ENCODE measurements around the gene IER3IP1. TPM values are rescaled to one million over a fixed set of nuclear protein-coding genes. Genes with fewer than 3 reads are reported as not detected.

The IER3IP1 gene
- total and polyA plus RNA-seq, 4 experiments from 2014 or later = 7.8 to 30.9 (median 13.2) TPM

GRCh38 chr18:47175283-47175897 lies 774 bp downstream of the IER3IP1 start:
- Histone ChIP-seq H3K4me3 (ENCODE audit: low read length in 2 of 2) (peak overlapping the region; percentile 63 to 86), H3K27me3 (ENCODE audit: insufficient read depth, low read length) (no peaks in the 10 kb centered on the region), H3K4me1 (ENCODE audit: insufficient read depth, low read length) (peaks cover 32% of the 10 kb centered on the region), H3K27ac (ENCODE audit: low read depth, low read length) (peak overlapping the region; percentile 62), H3K9me3 (ENCODE audit: control insufficient read depth in 1 of 2, low read length in 2 of 2) (no peaks in the 10 kb centered on the region), H3K36me3 (ENCODE audit: insufficient read depth, low read length) (no peaks in the 10 kb centered on the region)
- no peaks in the 10 kb centered on the region for H3K9me3 Mint-ChIP-seq
- DNase-seq = no peak
- POLR2A ChIA-PET (ENCODE audit: partially characterized antibody) = interaction anchor here (2.1 kb wide), 1 partner anchor 25 kb away, joined by 16 read pairs; the partner anchor contains the start of gene HDHD2
- no peak overlapping the region for H3K4me3 Mint-ChIP-seq
- intact Hi-C loops (cut with micrococcal nuclease) = no loop called here
- CTCF ChIA-PET (ENCODE audit: partially characterized antibody) = interaction anchor here (1.3 to 1.4 kb wide), 2 partner anchors 30 to 75 kb away, joined by 3 to 5 read pairs; no protein-coding TSS in a partner anchor
- peaks cover 0 to 4% of the 10 kb centered on the region in 2 donors for H3K36me3 Mint-ChIP-seq
- peak overlapping the region in 1 of 7 donors; percentile 90 for H3K27ac Mint-ChIP-seq
- no peaks in the 10 kb centered on the region for H3K27me3 Mint-ChIP-seq
- peaks cover 0 to 4% (median 2%) of the 10 kb centered on the region in 4 donors for H3K4me1 Mint-ChIP-seq

DNA sequence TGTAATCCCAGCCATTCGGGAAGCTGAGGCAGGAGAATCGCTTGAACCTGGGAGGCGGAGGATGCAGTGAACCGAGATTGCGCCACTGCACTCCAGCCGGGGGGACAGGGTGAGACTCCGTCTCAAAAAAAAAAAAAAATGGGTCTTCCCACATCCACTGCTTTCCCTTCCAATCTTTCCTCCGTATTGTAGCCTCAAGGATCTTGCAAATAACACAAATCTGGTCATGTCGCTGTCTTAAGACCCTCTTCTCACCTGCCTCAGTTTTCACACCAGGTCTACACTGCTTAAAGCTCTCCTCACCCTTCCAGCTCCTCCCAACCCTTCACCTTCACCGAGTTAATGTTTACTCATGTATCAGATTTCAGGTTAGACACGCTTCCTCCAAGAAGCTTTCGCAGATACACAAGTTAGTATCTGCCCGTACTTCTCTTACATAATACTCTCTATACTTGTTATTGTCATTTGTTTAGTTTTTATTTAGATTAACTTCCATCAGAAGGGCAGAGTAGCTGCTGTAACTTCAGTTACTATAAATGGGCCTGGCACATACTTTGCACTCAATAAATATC lies 1.5 kb downstream of the IER3IP1 start:
- no peaks in the 10 kb centered on the region for H3K36me3 ChIP-seq (ENCODE audit: insufficient read depth, low read length)
- Mint-ChIP-seq H3K36me3 (peaks cover 0 to 4% of the 10 kb centered on the region in 2 donors), H3K27ac (no peak overlapping the region), H3K9me3 (no peaks in the 10 kb centered on the region), H3K4me3 (no peak overlapping the region), H3K4me1 (peaks cover 5 to 10% (median 6%) of the 10 kb centered on the region in 4 donors), H3K27me3 (no peaks in the 10 kb centered on the region)
- CTCF ChIA-PET (ENCODE audit: partially characterized antibody) = interaction anchor here (1.3 to 1.4 kb wide), 2 partner anchors 30 to 75 kb away, joined by 3 to 5 read pairs; no protein-coding TSS in a partner anchor
- intact Hi-C loops (cut with micrococcal nuclease) = no loop called here
- POLR2A ChIA-PET (ENCODE audit: partially characterized antibody) = interaction anchor here (2.1 kb wide), 1 partner anchor 24 kb away, joined by 16 read pairs; the partner anchor contains the start of gene HDHD2
- H3K27me3 ChIP-seq (ENCODE audit: insufficient read depth, low read length) = no peaks in the 10 kb centered on the region
- no peak overlapping the region for H3K27ac ChIP-seq (ENCODE audit: low read depth, low read length)
- DNase-seq = no peak
- H3K4me3 ChIP-seq (ENCODE audit: low read length in 2 of 2) = peak overlapping the region; percentile 63 to 86
- no peaks in the 10 kb centered on the region for H3K9me3 ChIP-seq (ENCODE audit: control insufficient read depth in 1 of 2, low read length in 2 of 2)
- peaks cover 32% of the 10 kb centered on the region for H3K4me1 ChIP-seq (ENCODE audit: insufficient read depth, low read length)

DNA sequence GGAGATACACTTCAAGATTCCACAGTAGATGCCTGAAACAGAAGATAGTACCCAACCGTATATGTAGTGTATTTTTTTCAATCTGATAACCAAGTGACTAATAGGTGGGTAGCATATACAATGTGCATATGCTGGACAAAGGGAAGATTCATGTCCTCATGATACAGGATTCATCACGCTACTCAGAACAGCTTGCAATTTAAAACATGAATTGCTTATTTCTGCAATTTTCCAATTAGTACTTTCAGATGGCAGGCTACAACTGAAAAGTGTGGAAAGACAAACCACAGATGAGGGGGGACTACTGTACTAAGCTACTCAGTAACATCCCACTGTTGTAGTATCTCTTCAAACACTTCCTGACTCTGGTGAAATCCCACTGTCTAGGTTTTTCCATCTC lies 3.7 kb downstream of the IER3IP1 start:
- H3K27ac ChIP-seq (ENCODE audit: low read depth, low read length) = no peak overlapping the region
- H3K36me3 ChIP-seq (ENCODE audit: insufficient read depth, low read length) = no peaks in the 10 kb centered on the region
- no peaks in the 10 kb centered on the region for H3K27me3 ChIP-seq (ENCODE audit: insufficient read depth, low read length)
- H3K4me3 ChIP-seq (ENCODE audit: low read length in 2 of 2) = no peak overlapping the region
- DNase-seq = no peak
- POLR2A ChIA-PET (ENCODE audit: partially characterized antibody) = no interaction called here
- intact Hi-C loops (cut with micrococcal nuclease) = no loop called here
- Mint-ChIP-seq H3K4me3 (no peak overlapping the region), H3K27me3 (no peaks in the 10 kb centered on the region), H3K36me3 (peaks cover 0 to 6% of the 10 kb centered on the region in 2 donors), H3K4me1 (peaks cover 12 to 15% (median 14%) of the 10 kb centered on the region in 4 donors), H3K9me3 (no peaks in the 10 kb centered on the region), H3K27ac (no peak overlapping the region)
- H3K4me1 ChIP-seq (ENCODE audit: insufficient read depth, low read length) = peaks cover 32% of the 10 kb centered on the region
- H3K9me3 ChIP-seq (ENCODE audit: control insufficient read depth in 1 of 2, low read length in 2 of 2) = no peaks in the 10 kb centered on the region
- CTCF ChIA-PET (ENCODE audit: partially characterized antibody) = interaction anchor here (0.7 kb wide), 1 partner anchor 16 kb away, joined by 3 read pairs; no protein-coding TSS in a partner anchor

- Histone ChIP-seq H3K36me3 (ENCODE audit: insufficient read depth, low read length) (no peaks in the 10 kb centered on the region), H3K27me3 (ENCODE audit: insufficient read depth, low read length) (no peaks in the 10 kb centered on the region), H3K27ac (ENCODE audit: low read depth, low read length) (no peak overlapping the region), H3K4me1 (ENCODE audit: insufficient read depth, low read length) (peaks cover 16% of the 10 kb centered on the region), H3K9me3 (ENCODE audit: control insufficient read depth in 1 of 2, low read length in 2 of 2) (no peaks in the 10 kb centered on the region), H3K4me3 (ENCODE audit: low read length in 2 of 2) (no peak overlapping the region)
- Mint-ChIP-seq H3K36me3 (peaks cover 0 to 6% of the 10 kb centered on the region in 2 donors), H3K4me3 (peak overlapping the region in 1 of 8 donors; percentile 26), H3K27ac (no peak overlapping the region), H3K27me3 (no peaks in the 10 kb centered on the region), H3K4me1 (peaks cover 21 to 32% (median 25%) of the 10 kb centered on the region in 4 donors), H3K9me3 (no peaks in the 10 kb centered on the region)
- CTCF ChIA-PET (ENCODE audit: partially characterized antibody) = no interaction called here
- POLR2A ChIA-PET (ENCODE audit: partially characterized antibody) = no interaction called here
- DNase-seq = no peak
- intact Hi-C loops (cut with micrococcal nuclease) = no loop called here
Measured at GRCh38 chr18:47168913-47169312, 7.3 kb downstream of the IER3IP1 start.

DNA sequence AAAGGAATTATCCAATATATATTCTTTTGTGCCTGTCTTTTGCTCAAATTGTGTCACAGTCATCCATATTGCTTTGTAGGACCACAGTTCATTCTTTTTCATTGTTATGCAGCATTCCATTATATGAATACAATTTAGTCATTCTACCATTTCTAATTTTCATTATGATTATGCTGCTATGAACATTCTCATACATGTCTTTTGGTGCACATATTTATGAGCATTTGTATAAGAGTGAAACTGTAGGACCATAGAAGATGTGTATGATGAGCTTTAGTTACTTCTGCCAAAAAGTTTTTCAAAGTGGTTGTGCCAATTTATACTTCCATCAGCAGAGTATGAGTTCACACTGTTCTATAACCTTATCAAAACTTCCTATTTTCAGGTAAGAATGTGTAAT lies 7.7 kb downstream of the IER3IP1 start:
- Histone ChIP-seq H3K9me3 (ENCODE audit: control insufficient read depth in 1 of 2, low read length in 2 of 2) (no peaks in the 10 kb centered on the region), H3K27ac (ENCODE audit: low read depth, low read length) (no peak overlapping the region), H3K36me3 (ENCODE audit: insufficient read depth, low read length) (no peaks in the 10 kb centered on the region), H3K4me1 (ENCODE audit: insufficient read depth, low read length) (peaks cover 16% of the 10 kb centered on the region), H3K4me3 (ENCODE audit: low read length in 2 of 2) (no peak overlapping the region), H3K27me3 (ENCODE audit: insufficient read depth, low read length) (no peaks in the 10 kb centered on the region)
- peaks cover 0 to 6% of the 10 kb centered on the region in 2 donors for H3K36me3 Mint-ChIP-seq
- no peak overlapping the region for H3K4me3 Mint-ChIP-seq
- intact Hi-C loops (cut with micrococcal nuclease) = no loop called here
- no peaks in the 10 kb centered on the region for H3K9me3 Mint-ChIP-seq
- H3K27me3 Mint-ChIP-seq = no peaks in the 10 kb centered on the region
- ChIA-PET POLR2A (ENCODE audit: partially characterized antibody) (no interaction called here), CTCF (ENCODE audit: partially characterized antibody) (interaction anchor here (0.6 kb wide), 1 partner anchor 37 kb away, joined by 3 read pairs; no protein-coding TSS in a partner anchor)
- no peak for DNase-seq
- H3K4me1 Mint-ChIP-seq = peaks cover 21 to 36% (median 27%) of the 10 kb centered on the region in 4 donors
- H3K27ac Mint-ChIP-seq = no peak overlapping the region

- H3K27ac Mint-ChIP-seq = peak overlapping the region in 1 of 7 donors; percentile 42
- H3K36me3 Mint-ChIP-seq = peaks cover 0 to 6% of the 10 kb centered on the region in 2 donors
- no peak overlapping the region for H3K4me3 ChIP-seq (ENCODE audit: low read length in 2 of 2)
- H3K27ac ChIP-seq (ENCODE audit: low read depth, low read length) = no peak overlapping the region
- no peaks in the 10 kb centered on the region for H3K27me3 Mint-ChIP-seq
- intact Hi-C loops (cut with micrococcal nuclease) = no loop called here
- H3K36me3 ChIP-seq (ENCODE audit: insufficient read depth, low read length) = no peaks in the 10 kb centered on the region
- CTCF ChIA-PET (ENCODE audit: partially characterized antibody) = no interaction called here
- peaks cover 25 to 45% (median 33%) of the 10 kb centered on the region in 4 donors for H3K4me1 Mint-ChIP-seq
- no peak overlapping the region for H3K4me3 Mint-ChIP-seq
- H3K9me3 Mint-ChIP-seq = no peaks in the 10 kb centered on the region
- H3K9me3 ChIP-seq (ENCODE audit: control insufficient read depth in 1 of 2, low read length in 2 of 2) = no peaks in the 10 kb centered on the region
- POLR2A ChIA-PET (ENCODE audit: partially characterized antibody) = no interaction called here
- H3K27me3 ChIP-seq (ENCODE audit: insufficient read depth, low read length) = no peaks in the 10 kb centered on the region
- H3K4me1 ChIP-seq (ENCODE audit: insufficient read depth, low read length) = peaks cover 10% of the 10 kb centered on the region
- no peak for DNase-seq
Measured at GRCh38 chr18:47166294-47166693, 9.9 kb downstream of the IER3IP1 start.

DNA sequence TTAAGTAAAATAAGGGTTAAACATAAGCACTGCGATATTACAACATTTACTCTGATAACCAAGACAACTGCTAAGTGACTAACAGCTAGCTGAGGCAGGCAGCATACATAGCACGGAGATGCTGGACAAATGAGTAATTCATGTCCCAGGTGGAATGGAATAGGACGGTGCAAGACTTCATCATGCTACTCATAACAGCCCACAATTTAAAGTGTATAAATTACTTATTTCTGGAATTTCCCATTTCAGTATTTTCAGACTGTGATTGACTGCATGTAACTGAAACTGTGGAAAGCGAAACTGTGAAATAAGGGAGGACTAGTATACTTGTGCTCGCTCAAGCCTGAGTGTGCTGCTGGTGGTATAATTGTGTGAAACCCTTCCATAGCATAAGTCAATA lies 12.9 kb downstream of the IER3IP1 start:
- Mint-ChIP-seq H3K4me3 (peak overlapping the region in 2 of 8 donors; percentile 20 to 55), H3K36me3 (peaks cover 0 to 6% of the 10 kb centered on the region in 2 donors), H3K27me3 (no peaks in the 10 kb centered on the region), H3K9me3 (no peaks in the 10 kb centered on the region), H3K27ac (peak overlapping the region in 1 of 7 donors; percentile 44), H3K4me1 (peaks cover 21 to 34% (median 26%) of the 10 kb centered on the region in 4 donors)
- Histone ChIP-seq H3K4me1 (ENCODE audit: insufficient read depth, low read length) (peaks cover 10% of the 10 kb centered on the region), H3K4me3 (ENCODE audit: low read length in 2 of 2) (no peak overlapping the region), H3K27ac (ENCODE audit: low read depth, low read length) (no peak overlapping the region), H3K36me3 (ENCODE audit: insufficient read depth, low read length) (no peaks in the 10 kb centered on the region), H3K27me3 (ENCODE audit: insufficient read depth, low read length) (no peaks in the 10 kb centered on the region), H3K9me3 (ENCODE audit: control insufficient read depth in 1 of 2, low read length in 2 of 2) (no peaks in the 10 kb centered on the region)
- POLR2A ChIA-PET (ENCODE audit: partially characterized antibody) = no interaction called here
- no peak for DNase-seq
- intact Hi-C loops (cut with micrococcal nuclease) = no loop called here
- CTCF ChIA-PET (ENCODE audit: partially characterized antibody) = no interaction called here
